ENCODE results near the gene GFOD2. TPM values are rescaled to one million over a fixed set of nuclear protein-coding genes. Genes with fewer than 3 reads are reported as not detected.

GFOD2 gene
- total and polyA plus RNA-seq, 2 of the 13 experiments (the other 11 are each of a cell fraction or from before 2014, with no cell fraction given): 11.1 to 17.2 TPM

GRCh38 chr16:67666559-67667452, 52.3 kb downstream of the GFOD2 start, which contains the start of the genes C16orf86 and ENKD1 (continued):
- TF ChIP-seq NONO (IDR thresholded peaks at IDR 0.05) (no peak), NONO (CRISPR knock-in tag; conservative IDR thresholded peaks at IDR 0.05) (peak; percentile 27; the same call in 1 of the 2 replicates), MTERF4 (CRISPR knock-in tag; IDR thresholded peaks at IDR 0.05) (peak; percentile 59), NR1H2 (CRISPR knock-in tag; IDR thresholded peaks at IDR 0.05; ENCODE audit: borderline replicate concordance, low read depth) (0 out of 2 replicates have a peak, but pooled peaks have one; percentile 20), XBP1 (CRISPR knock-in tag; IDR thresholded peaks at IDR 0.05) (0 out of 2 replicates have a peak, but pooled peaks have one; percentile 48), MATR3 (CRISPR knock-in tag; IDR thresholded peaks at IDR 0.05) (peak; percentile 12; the same call in 1 of the 2 replicates), ZFX (CRISPR knock-in tag; IDR thresholded peaks at IDR 0.05; ENCODE audit: low read depth) (peak; percentile 89), CTCF (CRISPR knock-in tag; IDR thresholded peaks at IDR 0.05) (peak; percentile 13), SNAI1 (CRISPR knock-in tag; IDR thresholded peaks at IDR 0.05; ENCODE audit: borderline replicate concordance) (peak; percentile 10; the same call in 1 of the 2 replicates), CEBPG (CRISPR knock-in tag; IDR thresholded peaks at IDR 0.05) (peak; percentile 28; the same call in 1 of the 2 replicates), ZFP37 (CRISPR knock-in tag; IDR thresholded peaks at IDR 0.05; ENCODE audit: borderline replicate concordance) (no peak), ZSCAN22 (CRISPR knock-in tag; IDR thresholded peaks at IDR 0.05) (no peak), ZFP90 (CRISPR knock-in tag; IDR thresholded peaks at IDR 0.05; ENCODE audit: borderline replicate concordance) (0 out of 2 replicates have a peak, but pooled peaks have one; percentile 49), SALL2 (CRISPR knock-in tag; IDR thresholded peaks at IDR 0.05) (peak; percentile 15), GTF3A (CRISPR knock-in tag; conservative IDR thresholded peaks at IDR 0.05) (no peak), MTF2 (CRISPR knock-in tag; IDR thresholded peaks at IDR 0.05; ENCODE audit: borderline replicate concordance) (no peak), ISX (CRISPR knock-in tag; conservative IDR thresholded peaks at IDR 0.05) (0 out of 2 replicates have a peak, but pooled peaks have one; percentile 24), TRAFD1 (CRISPR knock-in tag; IDR thresholded peaks at IDR 0.05; ENCODE audit: borderline replicate concordance) (peak; percentile 50; the same call in 1 of the 2 replicates), MED1 (CRISPR knock-in tag; IDR thresholded peaks at IDR 0.05) (no peak; the same call in 1 of the 2 replicates), PPARG (CRISPR knock-in tag; conservative IDR thresholded peaks at IDR 0.05) (peak; percentile 35), ZSCAN12 (CRISPR knock-in tag; IDR thresholded peaks at IDR 0.05) (no peak; the same call in 1 of the 2 replicates), HMG20A (CRISPR knock-in tag; IDR thresholded peaks at IDR 0.05; ENCODE audit: borderline replicate concordance) (no peak; the same call in 1 of the 2 replicates), NFIC (IDR thresholded peaks at IDR 0.05; ENCODE audit: low read length) (no peak), E2F1 (CRISPR knock-in tag; IDR thresholded peaks at IDR 0.05) (peak; percentile 49), KDM5B (CRISPR knock-in tag; IDR thresholded peaks at IDR 0.05; ENCODE audit: borderline replicate concordance) (peak; percentile 23; the same call in 1 of the 2 replicates)
